ENCODE data around the gene RABGAP1. TPM values are rescaled to one million over a fixed set of nuclear protein-coding genes. Genes with fewer than 3 reads are reported as not detected.

RABGAP1 gene
- total RNA-seq, 2 experiments from 2014 or later, result 16.8 to 46.6 TPM

- no peak overlapping the region for H3K4me3 ChIP-seq (ENCODE audit: low read depth, low read length, poor library complexity, severe bottlenecking)
- H3K4me2 ChIP-seq (ENCODE audit: low read length), result no peak overlapping the region
- no peak overlapping the region for H3K27ac ChIP-seq (ENCODE audit: low read depth, low read length, poor library complexity, severe bottlenecking)
- ChIA-PET CTCF (ENCODE audit: unreplicated experiment) (no interaction called here), POLR2A (interaction anchor here (1.1 kb wide), 1 partner anchor 69 kb away, joined by 3 read pairs; no protein-coding TSS in a partner anchor)
- BruUV-seq (replicated peaks), result no TSS peak
- no peaks in the 10 kb centered on the region for H3K9me2 ChIP-seq (ENCODE audit: insufficient read depth, low read length)
- no peak for DNase-seq (ENCODE audit: low spot score)
- no peaks in the 10 kb centered on the region for H4K20me1 ChIP-seq (ENCODE audit: insufficient read depth, low read length)
- peaks cover 72% of the 10 kb centered on the region for H3K36me3 ChIP-seq (ENCODE audit: insufficient read depth, low read length)
- no peaks in the 10 kb centered on the region for H3K9me3 ChIP-seq (ENCODE audit: low read length)
- H2AFZ ChIP-seq (ENCODE audit: low read length), result no peak overlapping the region
- intact Hi-C loops (cut with micrococcal nuclease; ENCODE audit: unreplicated experiment), result no loop called here
- peaks cover 17% of the 10 kb centered on the region; the same call in 1 of the 2 replicates for H3K79me2 ChIP-seq (ENCODE audit: insufficient read depth, low read depth, low read length)
- no peak for TF ChIP-seq CTCF (conservative IDR thresholded peaks at IDR 0.05; ENCODE audit: low read length)
- no peak for TF ChIP-seq EZH2phosphoT487 (IDR thresholded peaks at IDR 0.05; ENCODE audit: borderline replicate concordance, low read depth, low read length)
- no peaks in the 10 kb centered on the region for H3K4me1 ChIP-seq (ENCODE audit: insufficient read depth, low read length, poor library complexity, severe bottlenecking)
Observed at GRCh38 chr9:122961139-122961538, 20.3 kb downstream of the RABGAP1 start.

GRCh38 chr9:122975196-122975595 is 34.4 kb downstream of the RABGAP1 start:
- no peaks in the 10 kb centered on the region for H3K79me2 ChIP-seq (ENCODE audit: insufficient read depth, low read depth, low read length)
- intact Hi-C loops (cut with micrococcal nuclease; ENCODE audit: unreplicated experiment), result no loop called here
- BruUV-seq (replicated peaks), result no TSS peak

More at GRCh38 chr9:122975196-122975595, 34.4 kb downstream of the RABGAP1 start:
- Histone ChIP-seq H3K27ac (ENCODE audit: low read depth, low read length, poor library complexity, severe bottlenecking) (no peak overlapping the region), H4K20me1 (ENCODE audit: insufficient read depth, low read length) (no peaks in the 10 kb centered on the region), H3K4me2 (ENCODE audit: low read length) (no peak overlapping the region), H3K9me2 (ENCODE audit: insufficient read depth, low read length) (no peaks in the 10 kb centered on the region), H3K4me3 (ENCODE audit: low read depth, low read length, poor library complexity, severe bottlenecking) (no peak overlapping the region), H3K9me3 (ENCODE audit: low read length) (no peaks in the 10 kb centered on the region), H3K36me3 (ENCODE audit: insufficient read depth, low read length) (peaks cover 39% of the 10 kb centered on the region), H3K4me1 (ENCODE audit: insufficient read depth, low read length, poor library complexity, severe bottlenecking) (no peaks in the 10 kb centered on the region), H2AFZ (ENCODE audit: low read length) (no peak overlapping the region)
- no peak for DNase-seq (ENCODE audit: low spot score)
- CTCF ChIA-PET (ENCODE audit: unreplicated experiment), result no interaction called here
- TF ChIP-seq CTCF (conservative IDR thresholded peaks at IDR 0.05; ENCODE audit: low read length) (no peak), EZH2phosphoT487 (IDR thresholded peaks at IDR 0.05; ENCODE audit: borderline replicate concordance, low read depth, low read length) (no peak)
- POLR2A ChIA-PET, result interaction anchor here (1.7 kb wide), 1 partner anchor 12 kb away, joined by 5 read pairs; no protein-coding TSS in a partner anchor
